ENCODE results near the gene TRIM45. TPM values are rescaled to one million over a fixed set of nuclear protein-coding genes. Genes with fewer than 3 reads are reported as not detected.

TRIM45 gene
- total and polyA plus RNA-seq, 9 donors = 2.9 to 7.7 (median 5.8) TPM

GRCh38 chr1:117112047-117112717, 9.4 kb downstream of the TRIM45 start:
- Histone ChIP-seq H3K36me3 (no peaks in the 10 kb centered on the region), H3K27ac (no peak overlapping the region), H3K27me3 (no peaks in the 10 kb centered on the region), H3K4me1 (ENCODE audit: insufficient read depth) (no peaks in the 10 kb centered on the region), H3K9me3 (no peaks in the 10 kb centered on the region), H3K4me3 (no peak overlapping the region)
- no peak for TF ChIP-seq EP300 (IDR thresholded peaks at IDR 0.05)
- no peak for TF ChIP-seq CTCF (IDR thresholded peaks at IDR 0.05)
- TF ChIP-seq POLR2A (IDR thresholded peaks at IDR 0.05) = no peak
- 77 to 93% (median 82%) methylated on average over 7 of the region's 7 CpGs for WGBS, 3 donors
- intact Hi-C loops (cut with DNase I) = no loop called here
- no peak for DNase-seq

- 70 to 92% (median 91%) methylated on average over 2 of the region's 2 CpGs for WGBS, 3 donors
- no peak for DNase-seq
Observed at GRCh38 chr1:117110774-117111173, 10.8 kb downstream of the TRIM45 start.

GRCh38 chr1:117107364-117107763, 14.2 kb downstream of the TRIM45 start:
- Histone ChIP-seq H3K27me3 (no peaks in the 10 kb centered on the region), H3K27ac (no peak overlapping the region), H3K36me3 (no peaks in the 10 kb centered on the region), H3K4me1 (ENCODE audit: insufficient read depth) (no peaks in the 10 kb centered on the region), H3K4me3 (no peak overlapping the region), H3K9me3 (no peaks in the 10 kb centered on the region)
- TF ChIP-seq EP300 (IDR thresholded peaks at IDR 0.05) (no peak), CTCF (IDR thresholded peaks at IDR 0.05) (no peak), POLR2A (IDR thresholded peaks at IDR 0.05) (no peak)
- WGBS, 3 donors = 78 to 82% (median 78%) methylated on average over 2 of the region's 2 CpGs
- no peak for DNase-seq
- intact Hi-C loops (cut with DNase I) = no loop called here

More at GRCh38 chr1:117110774-117111173, 10.8 kb downstream of the TRIM45 start:
- no peaks in the 10 kb centered on the region for H3K9me3 ChIP-seq
- no peak overlapping the region for H3K4me3 ChIP-seq
- H3K36me3 ChIP-seq = no peaks in the 10 kb centered on the region
- H3K27ac ChIP-seq = no peak overlapping the region
- TF ChIP-seq EP300 (IDR thresholded peaks at IDR 0.05) (no peak), CTCF (IDR thresholded peaks at IDR 0.05) (no peak), POLR2A (IDR thresholded peaks at IDR 0.05) (no peak)
- H3K4me1 ChIP-seq (ENCODE audit: insufficient read depth) = no peaks in the 10 kb centered on the region
- H3K27me3 ChIP-seq = no peaks in the 10 kb centered on the region
- intact Hi-C loops (cut with DNase I) = no loop called here

GRCh38 chr1:117106478-117106877, 15.1 kb downstream of the TRIM45 start:
- no peak for TF ChIP-seq POLR2A (IDR thresholded peaks at IDR 0.05)
- no peak for TF ChIP-seq CTCF (IDR thresholded peaks at IDR 0.05)
- TF ChIP-seq EP300 (IDR thresholded peaks at IDR 0.05) = no peak
- no peak for DNase-seq
- WGBS, 3 donors = 88 to 98% (median 92%) methylated on average over 2 of the region's 2 CpGs
- H3K4me1 ChIP-seq (ENCODE audit: insufficient read depth) = no peaks in the 10 kb centered on the region
- H3K9me3 ChIP-seq = no peaks in the 10 kb centered on the region
- H3K27me3 ChIP-seq = no peaks in the 10 kb centered on the region
- intact Hi-C loops (cut with DNase I) = no loop called here
- H3K36me3 ChIP-seq = no peaks in the 10 kb centered on the region
- no peak overlapping the region for H3K4me3 ChIP-seq
- no peak overlapping the region for H3K27ac ChIP-seq

All from ovary (tissue), 9 donors.